ENCODE data around the gene SLC28A1. TPM values are rescaled to one million over a fixed set of nuclear protein-coding genes. Genes with fewer than 3 reads are reported as not detected.

The SLC28A1 gene
- total RNA-seq, 1 experiment from 2014 or later = 0.13 TPM

DNA sequence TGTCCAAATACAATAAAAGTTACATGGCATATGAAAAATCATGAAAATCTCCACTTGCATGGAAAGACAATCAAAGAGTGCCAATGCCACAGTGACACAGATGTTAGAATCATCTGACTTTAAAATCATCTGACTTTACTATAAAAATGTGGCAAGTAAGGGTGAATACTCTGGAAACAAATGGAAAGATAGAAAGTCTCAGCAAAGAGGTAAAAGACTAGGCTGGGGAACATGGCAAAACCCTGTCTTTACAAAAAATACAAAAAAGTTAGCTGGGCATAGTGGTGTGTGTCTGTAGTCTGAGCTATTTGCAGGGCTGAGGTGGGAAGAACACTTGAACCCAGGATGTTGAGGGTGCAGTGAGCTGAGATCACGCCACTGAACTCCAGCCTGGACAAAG, 38.2 kb upstream of the SLC28A1 start:
- no peak overlapping the region for H2BK120ac ChIP-seq (ENCODE audit: low read depth, low read length, poor library complexity, severe bottlenecking)
- no peak overlapping the region for H2BK5ac ChIP-seq (ENCODE audit: insufficient read length, low read length)
- no peak overlapping the region for H3K4me2 ChIP-seq (ENCODE audit: insufficient read depth, insufficient read length, low read length)
- no peak overlapping the region for H3K18ac ChIP-seq (ENCODE audit: insufficient read length, low read depth, low read length)
- no peak overlapping the region for H3K4me3 Mint-ChIP-seq
- H3K27me3 ChIP-seq (ENCODE audit: insufficient read depth, low read length) = no peaks in the 10 kb centered on the region
- H2BK15ac ChIP-seq (ENCODE audit: low read depth, low read length) = no peak overlapping the region
- no peaks in the 10 kb centered on the region for H3K27me3 Mint-ChIP-seq (ENCODE audit: low read depth)
- no peak overlapping the region for H2BK20ac ChIP-seq (ENCODE audit: low read depth, low read length, poor library complexity, severe bottlenecking)
- no peaks in the 10 kb centered on the region for H3K9me3 ChIP-seq (ENCODE audit: control insufficient read depth, low read depth, low read length)
- H3K9ac ChIP-seq (ENCODE audit: extremely low read depth, insufficient read length, low read length) = no peak overlapping the region
- H3K23ac ChIP-seq (ENCODE audit: insufficient read length, low read depth, low read length) = no peak overlapping the region
- no peak for DNase-seq
- H3K4ac ChIP-seq (ENCODE audit: low read depth, low read length) = no peak overlapping the region
- no peak overlapping the region for H2AFZ ChIP-seq (ENCODE audit: low read length)
- no peak overlapping the region for H3K56ac ChIP-seq (ENCODE audit: insufficient read length, low read depth, low read length)
- no peak overlapping the region for H2AK5ac ChIP-seq (ENCODE audit: insufficient read length, low read length)
- peaks cover 13 to 27% (median 18%) of the 10 kb centered on the region in 3 experiments for H3K36me3 Mint-ChIP-seq (ENCODE audit: insufficient read depth in 1 of 3, low read depth in 3 of 3)
- no peaks in the 10 kb centered on the region for H3K79me2 ChIP-seq (ENCODE audit: insufficient read depth, low read length)
- no peak for TF ChIP-seq CTCF (conservative IDR thresholded peaks at IDR 0.05)
- no peaks in the 10 kb centered on the region for H4K20me1 ChIP-seq (ENCODE audit: control insufficient read depth, insufficient read depth, insufficient read length)
- H3K14ac ChIP-seq (ENCODE audit: insufficient read depth, low read length) = no peak overlapping the region
- H4K91ac ChIP-seq (ENCODE audit: insufficient read length, low read depth, low read length) = no peak overlapping the region
- peaks cover 3% of the 10 kb centered on the region for H3K79me1 ChIP-seq (ENCODE audit: insufficient read depth, low read depth, low read length, poor library complexity, severe bottlenecking)
- no peak overlapping the region for H2BK12ac ChIP-seq (ENCODE audit: insufficient read length, low read depth, low read length)
- no peak overlapping the region for H4K5ac ChIP-seq (ENCODE audit: insufficient read length, low read depth, low read length)
- H3K4me1 ChIP-seq (ENCODE audit: insufficient read depth, low read length) = no peaks in the 10 kb centered on the region
- peaks cover under 1 to 2% of the 10 kb centered on the region in 2 experiments; a peak in 2 of 4 replicates for H3K4me1 Mint-ChIP-seq
- H4K8ac ChIP-seq (replicated peaks; ENCODE audit: insufficient read length, low read depth, low read length) = no peak overlapping the region
- no peaks in the 10 kb centered on the region for H3K23me2 ChIP-seq (ENCODE audit: insufficient read length, low read depth, low read length, poor library complexity, severe bottlenecking)
- H3K27ac ChIP-seq (ENCODE audit: insufficient read length, low read depth, low read length) = no peak overlapping the region
- no CpG with 5 or more reads among the region's 1 CpG for WGBS (ENCODE audit: extremely low coverage, insufficient read length, low lambda C conversion rate)
- H3T11ph ChIP-seq (ENCODE audit: low read length) = no peak overlapping the region
- no peak overlapping the region for H3K27ac Mint-ChIP-seq
- peaks cover 13 to 15% of the 10 kb centered on the region in 2 experiments for H3K9me3 Mint-ChIP-seq

Data from H9 (cell line).